ENCODE results near the gene NLGN1.
"Not testable (repeated sequence)": the region's sequence is repeated elsewhere in the genome, so short reads cannot be mapped to it uniquely, and the experiment has no call there.

NLGN1 gene

GRCh38 chr3:173567997-173568396 is 170.5 kb downstream of the NLGN1 start:
- DNase-seq, result no peak

- no peak for DNase-seq
Observed at GRCh38 chr3:173568623-173569022, 171.1 kb downstream of the NLGN1 start.

- DNase-seq, result no peak
Observed at GRCh38 chr3:173583496-173583895, 186.0 kb downstream of the NLGN1 start.

GRCh38 chr3:173584093-173584837 is 186.7 kb downstream of the NLGN1 start:
- DNase-seq, result no peak

- DNase-seq, result no peak
Observed at GRCh38 chr3:173584838-173585831, 187.6 kb downstream of the NLGN1 start.

GRCh38 chr3:173586166-173586565 is 188.6 kb downstream of the NLGN1 start:
- no peak for DNase-seq

- DNase-seq, result no peak
Observed at GRCh38 chr3:173587055-173587454, 189.5 kb downstream of the NLGN1 start.

- no peak for DNase-seq
Observed at GRCh38 chr3:173588556-173588955, 191.0 kb downstream of the NLGN1 start.

GRCh38 chr3:173589116-173589515 is 191.6 kb downstream of the NLGN1 start:
- DNase-seq, result no peak

- DNase-seq, result no peak
Observed at GRCh38 chr3:173591401-173591800, 193.9 kb downstream of the NLGN1 start.

- DNase-seq, result not testable (repeated sequence)
Observed at GRCh38 chr3:173594881-173595280, 197.3 kb downstream of the NLGN1 start.

GRCh38 chr3:173599673-173600072 is 202.1 kb downstream of the NLGN1 start:
- no peak for DNase-seq

- DNase-seq, result no peak
Observed at GRCh38 chr3:173614522-173614921, 217.0 kb downstream of the NLGN1 start.

- DNase-seq, result no peak
Observed at GRCh38 chr3:173615661-173616060, 218.1 kb downstream of the NLGN1 start.

- no peak for DNase-seq
Observed at GRCh38 chr3:173617490-173617889, 219.9 kb downstream of the NLGN1 start.

GRCh38 chr3:173618148-173618547 is 220.6 kb downstream of the NLGN1 start:
- no peak for DNase-seq

GRCh38 chr3:173618703-173619102 is 221.2 kb downstream of the NLGN1 start:
- DNase-seq, result no peak

- DNase-seq, result no peak
Observed at GRCh38 chr3:173622166-173622565, 224.6 kb downstream of the NLGN1 start.

- no peak for DNase-seq
Observed at GRCh38 chr3:173624086-173624485, 226.5 kb downstream of the NLGN1 start.

- no peak for DNase-seq
Observed at GRCh38 chr3:173630849-173631248, 233.3 kb downstream of the NLGN1 start.

GRCh38 chr3:173632945-173633344 is 235.4 kb downstream of the NLGN1 start:
- DNase-seq, result no peak

GRCh38 chr3:173635826-173636225 is 238.3 kb downstream of the NLGN1 start:
- DNase-seq, result no peak

GRCh38 chr3:173639098-173639497 is 241.6 kb downstream of the NLGN1 start:
- no peak for DNase-seq

GRCh38 chr3:173641696-173642095 is 244.2 kb downstream of the NLGN1 start:
- no peak for DNase-seq
